Activated CD4-positive, CD25-positive, alpha-beta regulatory T cell treated with anti-CD3 and anti-CD28 coated beads, Interleukin-2, amount 50 U/mL, for 24 hours (primary cell): ENCODE data around the gene TGM3.

Experiments used
- ATAC-seq, 2 donors: fragments of 150-1000 bp; cut with Tn5 transposase; one replicate each; pipeline ENCODE4 v1.10.0; 2021; ENCODE audit warnings: mild to moderate bottlenecking in 1 of 2, moderate library complexity in 1 of 2

TGM3 gene

GRCh38 chr20:2341336-2341735 lies 45.5 kb downstream of the TGM3 start:
- ATAC-seq: no peak

DNA sequence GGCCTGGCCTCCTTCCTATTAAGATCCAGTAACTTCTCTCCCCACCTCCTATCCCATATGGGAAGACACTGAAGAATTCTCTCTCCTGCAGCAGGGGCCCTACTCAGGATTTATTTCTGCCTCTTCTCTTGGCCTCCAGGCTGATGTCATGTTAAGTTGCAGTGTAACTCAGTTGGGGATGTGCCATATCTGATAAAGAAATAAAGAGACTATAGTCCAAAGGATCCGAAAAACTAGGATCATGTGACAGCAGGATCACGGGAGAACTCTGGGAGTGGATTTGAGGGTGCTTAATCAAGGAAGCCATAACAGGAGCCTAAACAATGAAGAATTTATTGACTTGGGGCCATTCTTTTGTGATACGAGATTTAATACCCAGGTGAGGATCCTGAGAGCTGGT lies 46.4 kb downstream of the TGM3 start:
- no peak for ATAC-seq

GRCh38 chr20:2346188-2346587 lies 50.4 kb downstream of the TGM3 start:
- no peak for ATAC-seq

GRCh38 chr20:2348336-2348735 lies 52.5 kb downstream of the TGM3 start:
- ATAC-seq: no peak

GRCh38 chr20:2349801-2350200 lies 54.0 kb downstream of the TGM3 start:
- ATAC-seq: no peak

- no peak for ATAC-seq
Observed at GRCh38 chr20:2350606-2351005, 54.8 kb downstream of the TGM3 start.

DNA sequence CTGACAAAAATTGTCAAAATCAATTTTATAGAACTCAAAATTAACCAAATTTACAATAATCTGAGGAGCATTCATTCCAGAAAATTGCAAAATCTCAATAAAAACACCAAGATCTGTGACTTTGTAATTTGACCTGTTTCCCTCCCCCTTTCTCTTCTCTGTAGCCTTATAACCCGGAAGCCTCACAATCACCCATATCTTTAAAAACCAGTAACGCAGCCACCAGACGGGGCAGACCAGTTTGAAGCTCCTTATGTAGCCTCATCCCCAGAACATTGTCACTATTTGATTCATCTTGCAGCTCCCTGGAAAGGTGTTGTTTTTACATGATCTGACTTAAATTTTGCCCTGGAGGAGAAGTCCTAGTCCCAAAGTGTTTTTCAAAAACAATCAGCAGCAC lies 57.4 kb downstream of the TGM3 start:
- ATAC-seq: no peak

GRCh38 chr20:2357114-2357513 lies 61.3 kb downstream of the TGM3 start:
- no peak for ATAC-seq

DNA sequence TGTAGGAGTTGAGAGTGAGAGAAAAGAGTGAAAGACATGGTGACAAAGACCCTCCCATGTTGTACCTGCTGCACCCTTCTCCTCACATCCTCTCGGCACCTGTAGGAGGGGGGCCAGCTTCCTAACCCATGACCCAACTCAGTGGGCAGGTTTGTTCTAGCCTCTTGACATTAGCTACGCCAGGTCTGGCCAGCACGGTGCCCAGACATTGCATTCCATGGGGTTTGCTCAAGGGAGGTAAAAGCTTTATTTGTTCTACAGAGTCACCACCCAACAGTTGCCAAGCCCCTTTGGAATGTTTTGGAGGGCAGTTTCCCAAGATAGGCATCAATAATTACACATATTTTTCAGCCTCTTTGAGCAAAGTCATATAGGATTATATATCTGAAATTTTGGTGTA lies 62.2 kb downstream of the TGM3 start:
- ATAC-seq: no peak

GRCh38 chr20:2361035-2361593 lies 65.3 kb downstream of the TGM3 start:
- ATAC-seq: no peak

DNA sequence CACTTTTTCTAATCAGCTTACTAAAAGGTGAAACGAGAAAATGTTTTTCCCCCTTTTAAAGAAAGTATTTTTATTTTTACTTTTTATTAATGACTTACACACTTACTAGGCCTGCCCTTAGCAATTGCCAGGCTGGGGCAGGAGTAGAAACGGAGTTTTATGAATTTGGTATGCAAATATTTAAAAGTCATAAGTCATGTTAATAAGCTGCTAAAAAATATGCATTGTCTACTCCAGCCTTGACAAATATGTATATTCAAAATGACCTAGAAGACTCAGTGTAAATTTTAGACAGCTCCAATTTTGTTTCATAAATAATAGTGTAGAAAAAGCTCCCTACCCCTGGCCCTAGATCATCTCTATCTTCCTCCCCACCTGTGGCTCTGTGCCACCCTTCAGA lies 67.4 kb downstream of the TGM3 start:
- ATAC-seq: no peak

- ATAC-seq: no peak
Observed at GRCh38 chr20:2363587-2363986, 67.8 kb downstream of the TGM3 start.

DNA sequence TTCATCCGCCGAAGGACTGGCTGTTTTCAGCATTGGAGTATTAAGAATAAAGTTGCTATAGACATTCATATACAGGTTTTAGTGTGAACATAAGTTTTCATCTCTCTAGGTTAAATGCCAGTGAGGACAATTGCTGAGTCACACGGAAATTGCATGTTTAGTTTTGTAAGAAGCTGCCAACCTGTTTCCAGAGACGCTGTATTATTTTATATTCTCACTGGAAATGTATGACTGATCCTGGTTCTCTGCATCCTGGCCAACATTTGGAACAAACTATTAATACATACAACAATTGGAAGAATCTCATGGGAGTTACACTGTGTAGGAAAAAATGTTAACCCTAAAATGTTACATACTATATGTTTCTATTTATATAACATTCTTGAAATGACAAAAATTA lies 68.2 kb downstream of the TGM3 start:
- no peak for ATAC-seq

DNA sequence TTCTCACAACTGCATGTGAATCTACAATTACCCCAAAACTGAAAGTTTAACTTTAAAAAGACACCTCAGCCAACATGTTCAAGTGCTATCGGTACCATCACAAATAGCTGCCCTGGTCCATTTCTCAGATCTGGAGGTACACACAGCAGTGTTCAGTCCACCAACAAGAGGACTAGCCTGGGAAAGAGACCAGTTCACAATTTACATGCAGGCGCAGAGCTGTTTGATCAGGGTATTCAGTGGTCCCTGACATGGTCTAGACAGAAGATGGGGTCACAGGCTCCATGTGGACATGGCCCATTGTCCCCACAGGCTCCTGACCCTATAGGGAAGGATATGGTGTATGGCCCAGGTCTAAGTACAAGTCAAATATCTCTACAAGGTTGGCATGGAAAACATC lies 69.3 kb downstream of the TGM3 start:
- ATAC-seq: no peak

DNA sequence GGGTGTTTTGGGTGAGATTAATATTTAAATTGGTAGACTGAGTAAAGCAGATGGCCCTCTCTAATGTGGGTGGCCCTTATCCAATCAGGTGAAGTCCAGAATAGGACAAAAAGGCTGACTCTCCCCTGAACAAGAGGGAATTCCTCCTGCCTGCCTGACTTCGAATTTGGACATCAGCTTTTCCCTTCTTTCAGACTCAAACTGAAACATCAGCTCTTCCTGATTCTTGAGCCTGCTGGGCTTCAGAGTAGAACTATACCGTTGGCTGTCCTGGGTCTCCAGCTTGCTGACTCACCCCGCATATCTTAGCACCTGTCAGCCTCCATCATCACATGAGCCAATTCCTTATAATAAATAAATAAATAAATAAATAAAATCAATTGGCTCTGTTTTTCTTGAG lies 69.9 kb downstream of the TGM3 start:
- ATAC-seq: no peak

GRCh38 chr20:2368621-2369020 lies 72.8 kb downstream of the TGM3 start:
- no peak for ATAC-seq

GRCh38 chr20:2373098-2373497 lies 77.3 kb downstream of the TGM3 start:
- ATAC-seq: no peak

- no peak for ATAC-seq
Observed at GRCh38 chr20:2374346-2375125, 78.7 kb downstream of the TGM3 start.

- no peak for ATAC-seq
Observed at GRCh38 chr20:2378893-2379292, 83.1 kb downstream of the TGM3 start.

DNA sequence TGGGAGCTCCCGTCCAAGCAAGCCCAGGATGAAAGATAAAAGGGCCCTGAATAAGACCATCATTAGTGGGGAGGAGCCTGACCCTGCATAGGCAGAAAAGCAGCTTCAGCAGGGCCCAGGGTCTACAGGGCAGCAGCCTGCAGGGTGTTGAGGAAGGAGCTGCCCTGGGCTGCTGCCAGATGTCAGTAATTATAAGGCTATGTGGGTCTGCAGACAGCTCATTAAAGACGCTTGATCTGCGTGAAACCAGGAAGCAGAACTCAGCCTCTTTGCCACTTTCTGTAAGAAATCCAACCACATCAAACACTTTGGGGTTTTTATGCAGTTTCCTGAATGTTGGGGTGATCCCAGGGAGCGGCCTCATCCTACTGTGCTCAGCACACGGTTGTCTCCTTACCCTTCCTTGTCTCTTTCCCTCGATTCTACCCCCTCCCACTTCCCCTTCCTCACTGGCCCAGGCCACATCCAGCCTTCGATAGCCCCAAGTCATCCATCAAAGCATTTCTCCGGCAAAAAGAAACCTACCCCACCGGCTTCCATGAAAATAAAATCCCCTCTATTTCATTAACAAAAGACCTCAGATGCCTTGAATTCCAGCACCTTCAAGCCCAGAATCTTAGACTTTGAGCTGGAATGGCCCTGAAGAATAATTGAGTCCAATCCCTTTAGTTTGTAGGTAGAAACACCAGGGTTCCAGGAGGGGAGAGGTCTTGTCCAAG lies 83.9 kb downstream of the TGM3 start:
- ATAC-seq: peak in 1 of 2 donors; percentile 27

DNA sequence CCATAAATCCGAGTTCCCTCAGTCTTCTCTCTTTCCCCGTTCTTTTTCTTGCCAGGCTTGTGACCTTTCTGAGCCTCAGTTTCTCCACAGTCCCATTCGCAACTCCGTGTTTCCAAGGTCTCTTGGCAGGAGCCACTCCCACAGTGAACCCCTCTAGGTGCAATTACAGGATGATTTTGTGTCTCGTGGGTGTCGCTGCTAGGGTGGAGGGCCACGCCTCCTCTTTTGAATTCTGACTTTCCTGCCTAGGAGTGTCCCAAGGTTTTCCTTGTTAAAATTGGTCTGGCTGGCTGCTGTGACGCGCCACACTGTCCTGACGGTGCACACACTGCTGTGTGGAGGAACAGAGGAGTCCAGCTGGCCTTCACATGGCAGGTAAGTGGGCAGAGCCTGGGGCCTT lies 84.8 kb downstream of the TGM3 start, which contains the start of gene TGM6:
Gene TGM6 (plus strand): TSS at position 301 of the 400 bp plus-strand sequence. CDS start 68 bp downstream, at position 369.
- no peak for ATAC-seq

GRCh38 chr20:2381303-2381702 lies 85.5 kb downstream of the TGM3 start:
- no peak for ATAC-seq

- ATAC-seq: no peak
Observed at GRCh38 chr20:2382833-2383232, 87.0 kb downstream of the TGM3 start.

GRCh38 chr20:2385026-2385425 lies 89.2 kb downstream of the TGM3 start:
- no peak for ATAC-seq
